ENCODE results near the gene CRACR2A.

The CRACR2A gene

DNA sequence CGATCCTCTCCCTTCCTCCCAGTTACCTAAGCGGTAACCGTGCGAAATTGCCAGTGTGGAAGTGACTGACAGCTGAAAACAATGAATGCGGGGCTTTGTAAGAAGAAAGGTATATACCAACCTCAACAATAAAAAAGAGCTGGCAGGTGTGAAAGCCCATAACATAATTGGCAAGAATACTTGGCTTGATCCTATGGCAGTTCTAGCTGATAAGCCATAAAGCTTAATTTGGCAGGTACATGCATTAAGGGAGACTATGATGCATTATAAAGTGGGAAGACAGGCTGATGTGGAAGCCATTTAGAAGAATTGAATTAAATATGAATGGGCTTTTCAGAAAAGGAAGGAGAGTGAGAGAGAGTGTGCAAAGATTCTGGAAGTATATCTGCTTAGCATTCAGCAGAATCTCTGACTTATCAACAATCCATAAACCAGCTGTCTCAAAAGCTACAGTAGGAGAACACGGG is 71.3 kb downstream of the CRACR2A start:
- DNase-seq (ENCODE audit: low read depth) = no peak
- H3K4me3 ChIP-seq (ENCODE audit: control insufficient read depth, low read depth, low read length) = no peak overlapping the region
- no peak for TF ChIP-seq CTCF (IDR thresholded peaks at IDR 0.05; ENCODE audit: control insufficient read depth, insufficient read depth, low read depth, low read length, missing control alignments)

DNA sequence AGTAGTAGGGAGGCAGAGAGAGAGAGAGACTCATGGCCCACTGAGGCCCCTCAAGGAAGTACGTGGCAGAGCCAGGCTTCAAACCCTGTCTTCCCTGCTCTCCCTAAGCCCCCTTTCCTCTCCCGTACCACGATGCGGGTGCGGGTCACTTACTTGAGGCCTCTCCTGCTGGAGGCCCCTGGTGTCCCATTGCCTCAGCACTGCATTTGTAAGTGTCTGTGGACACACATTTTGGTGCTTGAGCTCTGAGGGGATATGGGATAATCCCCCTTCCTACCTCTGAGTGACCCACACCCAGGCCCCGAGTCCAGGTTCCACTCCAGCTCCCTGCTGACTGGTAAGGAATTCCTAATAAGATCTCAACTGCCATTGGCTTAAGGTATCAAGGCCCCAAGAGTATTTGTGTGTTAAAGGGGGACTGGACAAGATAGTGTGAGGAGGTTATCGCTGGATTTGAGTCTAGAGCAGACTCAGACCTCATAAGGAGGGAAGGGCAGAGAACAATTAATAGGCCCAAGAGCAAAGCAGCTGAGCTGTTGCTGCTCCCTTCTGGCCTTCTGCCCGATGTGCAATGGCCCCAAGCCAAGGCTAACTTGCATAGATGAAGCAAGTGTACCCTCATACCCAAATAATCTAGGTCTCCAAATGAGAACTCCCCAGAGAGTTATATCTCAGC is 71.9 kb downstream of the CRACR2A start:
- no peak overlapping the region for H3K4me3 ChIP-seq (ENCODE audit: control insufficient read depth, low read depth, low read length)
- peak; percentile 15 for TF ChIP-seq CTCF (IDR thresholded peaks at IDR 0.05; ENCODE audit: control insufficient read depth, insufficient read depth, low read depth, low read length, missing control alignments)
- DNase-seq (ENCODE audit: low read depth) = no peak

DNA sequence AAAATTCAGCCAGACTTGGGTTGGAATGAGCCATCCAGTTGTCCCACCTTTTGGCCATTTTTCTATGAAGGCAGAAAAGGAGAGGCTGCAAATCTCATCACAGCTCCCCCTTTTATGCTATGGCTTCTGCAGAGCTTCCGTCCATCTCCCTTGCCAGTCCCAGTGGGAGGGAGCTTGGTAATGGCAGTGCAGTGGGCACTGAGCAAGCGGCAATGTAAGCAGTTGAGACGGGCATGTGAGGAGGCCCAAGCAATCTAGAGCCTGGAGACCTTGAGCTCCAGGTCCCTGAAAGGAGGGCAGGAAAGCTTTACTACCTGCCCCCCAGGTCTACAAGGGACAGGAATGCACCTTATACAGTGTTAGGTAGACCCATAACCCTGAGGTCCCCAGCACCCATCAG is 73.1 kb downstream of the CRACR2A start:
- no peak for TF ChIP-seq CTCF (IDR thresholded peaks at IDR 0.05; ENCODE audit: control insufficient read depth, insufficient read depth, low read depth, low read length, missing control alignments)
- DNase-seq (ENCODE audit: low read depth) = no peak
- no peak overlapping the region for H3K4me3 ChIP-seq (ENCODE audit: control insufficient read depth, low read depth, low read length)

GRCh38 chr12:3677609-3678008 is 75.3 kb downstream of the CRACR2A start:
- no peak for TF ChIP-seq CTCF (IDR thresholded peaks at IDR 0.05; ENCODE audit: control insufficient read depth, insufficient read depth, low read depth, low read length, missing control alignments)
- no peak for DNase-seq (ENCODE audit: low read depth)
- no peak overlapping the region for H3K4me3 ChIP-seq (ENCODE audit: control insufficient read depth, low read depth, low read length)

- DNase-seq (ENCODE audit: low read depth) = no peak
- no peak for TF ChIP-seq CTCF (IDR thresholded peaks at IDR 0.05; ENCODE audit: control insufficient read depth, insufficient read depth, low read depth, low read length, missing control alignments)
- H3K4me3 ChIP-seq (ENCODE audit: control insufficient read depth, low read depth, low read length) = no peak overlapping the region
Measured at GRCh38 chr12:3673981-3674708, 78.8 kb downstream of the CRACR2A start.

- H3K4me3 ChIP-seq (ENCODE audit: control insufficient read depth, low read depth, low read length) = no peak overlapping the region
- TF ChIP-seq CTCF (IDR thresholded peaks at IDR 0.05; ENCODE audit: control insufficient read depth, insufficient read depth, low read depth, low read length, missing control alignments) = no peak
- no peak for DNase-seq (ENCODE audit: low read depth)
Measured at GRCh38 chr12:3672113-3672509, 80.8 kb downstream of the CRACR2A start.
